ENCODE data around the gene CDC5L.
A peak's percentile ranks its signal among the peaks of the same experiment; 100 is the strongest.
"Not testable (repeated sequence)": the region's sequence is repeated elsewhere in the genome, so short reads cannot be mapped to it uniquely, and the experiment has no call there.

CDC5L gene

DNA sequence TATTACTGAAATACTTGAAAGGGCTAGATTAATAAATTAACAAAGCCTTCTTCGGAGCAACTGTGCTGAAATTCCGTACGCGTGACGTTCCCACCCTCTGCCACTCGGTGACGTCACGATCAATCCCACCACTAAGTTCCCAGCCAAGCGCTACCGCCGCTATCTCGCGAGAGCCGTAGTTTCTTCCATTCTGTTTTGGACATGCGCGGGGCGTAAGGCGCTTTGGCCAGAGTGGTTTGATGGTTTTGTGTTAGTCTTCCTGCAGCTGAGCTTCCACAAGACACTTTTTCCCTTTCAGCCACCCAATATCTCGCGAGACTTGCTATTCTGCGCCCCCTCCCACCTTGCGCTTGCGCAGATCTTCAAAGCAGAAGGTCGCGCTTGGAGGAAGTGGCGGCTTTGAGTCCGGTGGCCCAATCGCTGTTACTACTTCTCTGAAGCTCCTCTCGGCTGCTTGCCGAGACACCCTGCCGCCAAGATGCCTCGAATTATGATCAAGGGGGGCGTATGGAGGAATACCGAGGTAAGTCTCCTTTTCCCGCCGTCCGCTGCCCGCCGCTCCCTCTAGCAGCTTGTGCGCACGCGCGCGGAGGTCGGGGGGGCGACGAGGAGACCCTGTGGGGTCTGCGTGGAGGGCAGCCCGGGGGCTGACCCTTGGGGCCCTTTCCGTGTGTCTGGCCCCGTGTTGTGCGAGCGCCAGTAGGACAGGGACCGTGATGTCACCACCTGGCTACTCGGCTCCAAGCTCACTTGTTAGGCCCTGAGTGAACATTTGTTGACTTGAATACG, at the start of gene CDC5L:
Gene CDC5L (plus strand): TSS at position 361 of the 789 bp plus-strand sequence. CDS start 118 bp downstream, at position 479.
- peak; percentile 95 for DNase-seq

DNA sequence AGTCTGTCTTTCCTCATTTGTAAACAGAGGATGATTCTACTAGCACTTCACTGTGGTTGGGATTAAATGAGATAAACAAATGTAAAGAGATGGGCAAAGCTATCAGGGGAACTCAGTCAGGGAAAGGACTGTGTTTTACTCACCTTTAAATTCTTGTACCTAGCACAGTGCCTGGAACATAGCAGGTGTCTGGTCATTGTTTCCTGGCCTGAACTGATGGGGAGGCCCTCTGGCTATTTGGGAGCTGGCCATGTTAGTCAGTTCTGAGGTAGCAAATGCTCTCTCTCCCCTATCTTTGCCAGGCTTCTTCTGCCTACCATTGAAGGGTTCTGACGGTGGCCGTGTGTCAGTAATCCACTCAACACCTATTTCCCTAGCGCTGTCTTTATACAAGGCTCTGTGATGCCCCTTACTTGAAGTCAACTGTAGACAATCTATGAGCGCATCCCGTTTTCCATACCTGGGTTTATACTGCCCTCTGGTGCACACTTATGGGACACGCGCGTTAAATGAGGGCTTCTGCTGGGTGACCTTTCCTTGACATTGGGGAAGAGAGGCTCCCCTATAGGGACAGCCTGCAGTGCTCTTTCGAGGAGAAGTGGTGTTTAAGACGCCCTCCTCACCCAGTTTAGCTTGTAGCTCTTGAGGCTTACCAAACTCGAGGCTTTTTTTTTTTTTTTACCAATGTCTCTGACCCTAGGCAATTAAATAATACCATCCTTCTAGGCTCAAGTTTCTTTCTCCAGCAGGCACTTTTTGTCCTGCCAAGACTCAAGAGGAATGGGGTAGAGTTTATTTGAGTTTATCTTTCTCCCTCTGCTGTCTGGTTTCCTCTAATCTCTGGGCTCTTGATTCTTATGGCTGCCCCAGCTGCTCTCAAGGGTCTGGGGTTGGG, 49.0 kb upstream of the CDC5L start:
- DNase-seq: peak; percentile 77

GRCh38 chr6:44339301-44339700, 48.2 kb upstream of the CDC5L start:
- DNase-seq: no peak

- DNase-seq: peak; percentile 43
Measured at GRCh38 chr6:44339763-44340625, 47.5 kb upstream of the CDC5L start.

GRCh38 chr6:44341095-44341890, 46.2 kb upstream of the CDC5L start:
- no peak for DNase-seq

- DNase-seq: no peak
Measured at GRCh38 chr6:44342052-44342451, 45.5 kb upstream of the CDC5L start.

GRCh38 chr6:44342489-44342888, 45.0 kb upstream of the CDC5L start, which contains the start of gene SPATS1:
Gene SPATS1 (plus strand): TSS chr6:44342650. CDS start chr6:44343096, 446 bp downstream.
- peak; percentile 15 for DNase-seq

DNA sequence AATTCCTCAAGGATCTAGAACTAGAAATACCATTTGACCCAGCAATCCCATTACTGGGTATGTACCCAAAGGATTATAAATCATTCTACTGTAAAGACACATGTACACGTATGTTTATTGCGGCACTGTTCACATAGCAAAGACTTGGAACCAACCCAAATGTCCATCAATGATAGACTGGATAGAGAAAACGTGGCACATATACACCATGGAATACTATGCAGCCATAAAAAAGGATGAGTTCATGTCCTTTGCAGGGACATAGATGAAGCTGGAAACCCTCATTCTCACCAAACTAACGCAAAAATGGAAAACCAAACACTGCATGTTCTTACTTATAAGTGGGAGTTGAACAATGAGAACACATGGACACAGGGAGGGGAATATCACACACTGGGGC, 40.7 kb upstream of the CDC5L start:
- DNase-seq: not testable (repeated sequence)

DNA sequence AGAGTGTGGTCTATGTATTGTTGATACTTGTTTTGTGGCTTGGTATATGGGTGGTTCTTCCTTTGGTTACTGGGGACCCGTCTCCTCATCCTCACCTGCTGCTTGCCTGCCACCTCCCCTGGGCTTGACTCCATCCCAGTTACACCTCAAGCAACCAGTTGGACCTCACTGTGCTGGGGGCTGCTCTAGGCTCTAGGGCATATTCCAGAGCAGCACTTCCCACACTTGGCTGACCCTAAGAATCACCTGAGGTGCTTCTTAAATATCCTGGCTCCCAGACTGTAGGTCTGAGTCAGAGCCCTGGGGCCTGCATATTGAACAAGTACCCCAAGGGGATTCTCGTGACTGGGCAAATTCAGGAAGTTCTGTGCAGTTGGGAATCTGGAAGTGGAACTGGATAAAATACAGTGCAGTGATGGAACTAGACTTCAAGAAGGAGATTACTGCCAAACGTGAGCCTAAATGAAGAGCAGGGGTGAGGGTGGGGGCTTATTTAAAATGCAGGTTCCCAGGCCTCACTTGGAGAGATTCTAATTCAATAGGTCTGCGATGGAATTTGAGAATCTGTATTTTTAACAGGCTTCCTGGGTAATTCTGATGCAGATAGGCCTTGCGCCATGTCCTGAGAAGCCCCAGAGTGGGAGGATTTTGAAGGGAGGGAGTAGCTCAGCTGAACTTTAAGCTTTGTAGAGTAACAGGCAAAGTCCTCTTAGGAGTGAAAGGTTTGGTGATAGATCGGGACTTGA, 37.4 kb upstream of the CDC5L start:
- DNase-seq: no peak

GRCh38 chr6:44350650-44350994, 36.9 kb upstream of the CDC5L start:
- DNase-seq: not testable (repeated sequence)

DNA sequence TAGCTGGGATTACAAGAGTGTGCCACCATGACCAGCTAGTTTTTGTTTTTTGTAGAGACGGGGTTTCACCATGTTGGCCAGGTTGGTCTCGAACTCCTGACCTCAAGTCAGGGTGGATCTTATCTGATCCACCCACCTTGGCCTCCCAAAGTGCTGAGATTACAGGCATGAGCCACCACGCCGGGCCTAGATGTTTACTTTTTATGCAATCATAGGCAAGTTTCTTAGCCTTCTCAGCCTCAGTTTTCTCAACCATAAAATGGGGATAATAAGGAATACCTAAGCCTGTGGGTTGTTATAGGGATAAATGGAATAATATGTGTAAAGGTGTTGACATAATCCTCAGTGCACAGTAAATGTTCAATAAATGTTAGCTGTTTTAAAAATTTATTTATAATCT, 35.2 kb upstream of the CDC5L start:
- DNase-seq: no peak

DNA sequence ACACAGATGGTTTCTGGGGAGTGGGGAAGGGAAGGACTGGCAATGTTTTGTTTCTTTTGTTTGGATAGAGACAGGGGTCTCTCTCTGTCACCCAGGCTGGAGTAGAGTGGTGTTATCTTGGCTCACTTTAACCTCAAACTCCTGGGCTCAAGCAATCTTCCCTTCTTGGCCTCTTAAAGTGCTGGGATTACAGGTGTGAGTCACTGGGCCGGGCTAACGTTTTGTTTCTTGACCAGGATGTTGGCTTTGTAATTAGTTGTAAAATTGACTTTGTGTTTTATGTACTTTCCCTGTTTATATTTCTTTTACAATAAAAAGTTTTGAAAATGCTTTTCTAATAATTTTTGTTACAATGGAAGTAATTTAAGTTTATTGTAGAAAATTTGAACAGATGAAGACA, 34.2 kb upstream of the CDC5L start:
- DNase-seq: no peak

GRCh38 chr6:44355640-44356039, 31.9 kb upstream of the CDC5L start:
- no peak for DNase-seq

- DNase-seq: no peak
Measured at GRCh38 chr6:44356487-44356886, 31.0 kb upstream of the CDC5L start.

DNA sequence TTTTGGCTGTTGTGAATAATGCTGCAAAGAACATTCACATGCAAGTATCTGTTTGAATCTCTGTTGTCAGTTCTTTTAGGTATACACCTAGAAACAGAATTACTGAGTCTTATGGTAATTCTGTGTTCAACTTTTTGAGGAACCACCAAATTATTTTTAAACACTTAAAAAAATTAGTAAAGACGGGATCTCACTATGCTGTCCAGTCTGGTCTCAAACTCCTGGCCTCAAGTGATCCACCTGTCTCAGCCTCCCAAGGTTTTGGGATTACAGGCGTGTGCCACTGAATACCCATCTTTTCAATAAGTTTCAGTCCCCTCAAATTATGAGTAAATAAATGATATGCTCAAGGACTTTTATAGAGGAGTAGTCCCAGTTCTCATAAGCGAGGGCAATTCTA, 27.5 kb upstream of the CDC5L start:
- DNase-seq: no peak

DNA sequence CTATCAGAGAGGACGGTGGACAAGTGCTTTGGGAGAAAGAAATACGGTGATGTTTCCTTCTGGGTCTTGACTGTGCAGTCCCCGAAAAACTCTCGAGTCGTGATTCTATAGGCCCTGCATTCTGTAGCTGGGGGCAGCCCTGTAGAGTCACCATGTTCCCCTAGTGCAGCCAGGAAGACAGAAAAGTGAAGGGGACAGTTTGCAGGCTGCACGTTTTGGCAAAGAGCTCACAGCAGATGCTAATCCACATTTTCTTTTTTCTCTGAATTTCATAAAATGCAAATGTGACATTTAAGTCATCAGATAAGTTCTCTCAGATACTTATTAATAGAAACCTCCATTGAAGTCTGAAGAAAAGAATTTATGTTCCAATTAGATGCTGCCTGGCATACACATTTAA, 25.6 kb upstream of the CDC5L start:
- DNase-seq: no peak

DNA sequence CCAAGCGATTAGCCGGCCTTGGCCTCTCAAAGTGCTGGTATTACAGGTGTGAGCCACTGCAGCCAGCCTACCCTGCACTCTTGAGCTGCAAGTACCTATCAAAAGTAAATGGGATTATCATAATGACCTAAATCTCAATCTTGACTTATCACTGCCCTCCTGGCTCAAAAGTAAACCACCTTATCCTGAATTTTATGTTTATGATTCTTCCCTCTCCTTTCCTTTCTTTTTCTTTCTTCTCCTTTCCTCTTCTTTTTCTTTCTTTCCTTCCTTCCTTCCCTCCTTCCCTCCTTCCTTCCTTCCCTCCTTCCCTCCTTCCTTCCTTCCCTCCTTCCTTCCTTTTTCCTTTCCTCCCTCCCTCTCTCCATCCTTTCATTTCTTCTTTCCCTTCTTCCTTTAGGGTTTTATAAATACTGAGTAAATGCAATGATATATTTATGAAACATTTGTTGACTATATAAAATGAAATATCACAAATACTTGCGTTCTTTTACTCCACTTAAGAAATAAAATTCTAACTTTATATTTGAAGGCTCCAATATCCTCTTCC, 24.1 kb upstream of the CDC5L start:
- DNase-seq: no peak

GRCh38 chr6:44366781-44367180, 20.7 kb upstream of the CDC5L start:
- no peak for DNase-seq

DNA sequence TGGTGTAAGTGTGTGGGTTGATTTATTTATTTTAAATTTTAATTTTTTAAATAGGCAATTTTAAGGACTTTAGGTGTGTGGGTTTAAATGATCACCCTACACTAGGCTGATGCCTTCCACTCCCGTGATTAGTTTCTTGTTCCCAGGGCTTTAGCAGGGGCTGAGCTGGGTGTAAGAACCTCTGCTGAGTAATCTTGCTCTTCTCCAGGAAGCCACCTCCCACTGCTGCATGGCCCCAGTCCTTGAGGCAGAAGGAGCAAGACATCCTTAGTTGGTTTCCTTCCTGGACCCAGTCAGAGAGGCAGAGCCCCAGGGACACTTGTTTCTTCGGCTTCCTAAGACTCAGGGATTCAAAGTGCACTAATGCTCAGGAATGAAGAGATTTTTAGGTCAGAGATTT, 19.8 kb upstream of the CDC5L start:
- no peak for DNase-seq

DNA sequence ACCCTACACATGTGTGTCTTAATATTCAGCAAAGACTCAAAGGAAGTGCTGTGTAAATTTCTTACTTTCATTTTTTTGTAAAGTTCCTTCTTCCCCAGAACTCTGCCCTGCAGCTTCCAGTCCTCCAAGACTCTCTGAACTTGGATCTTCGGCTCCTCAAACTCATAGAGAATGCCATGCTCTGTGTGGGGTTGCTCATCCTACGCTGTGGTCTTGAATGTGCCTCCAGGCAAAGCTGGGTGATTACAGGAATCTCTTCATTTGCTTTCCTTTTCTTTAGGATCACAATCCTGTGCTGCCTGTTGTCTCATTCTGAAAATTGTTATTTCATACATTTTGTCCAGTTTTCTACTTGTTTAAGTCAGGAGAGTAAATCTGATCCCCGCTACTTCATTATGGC, 14.5 kb upstream of the CDC5L start:
- no peak for DNase-seq

DNA sequence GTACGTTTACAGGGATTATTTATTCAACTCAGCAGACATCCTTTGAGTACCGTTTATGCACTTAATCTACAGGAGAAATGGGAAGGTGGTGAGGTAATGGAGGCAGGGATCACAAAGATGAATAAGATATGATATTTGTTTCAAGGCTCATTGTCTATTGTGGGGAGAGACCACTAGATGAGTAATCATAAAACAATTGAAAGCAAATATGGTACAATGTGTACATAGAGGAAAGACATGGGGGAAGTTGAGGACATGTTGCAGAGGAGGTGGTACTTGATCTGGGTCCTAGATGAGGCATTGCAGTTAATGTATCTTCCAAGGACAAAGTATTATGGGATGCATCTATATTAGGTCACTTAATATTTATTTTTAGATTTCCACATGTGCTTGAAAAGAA, 13.7 kb upstream of the CDC5L start:
- DNase-seq: no peak
